ENCODE measurements around the gene NBAS.
"Not testable (repeated sequence)": the region's sequence is repeated elsewhere in the genome, so short reads cannot be mapped to it uniquely, and the experiment has no call there.

GRCh38 chr2:15499251-15499650 lies 61.9 kb downstream of the NBAS start:
- TF ChIP-seq TFAM (CRISPR knock-in tag; conservative IDR thresholded peaks at IDR 0.05); RCOR1 (IDR thresholded peaks at IDR 0.05; ENCODE audit: borderline replicate concordance in 1 of 2, low read depth in 2 of 2, low read length in 2 of 2); MAX (CRISPR knock-in tag; IDR thresholded peaks at IDR 0.05); CTCF (IDR thresholded peaks at IDR 0.05 in 2 of 3, conservative IDR thresholded peaks at IDR 0.05 in 1 of 3; ENCODE audit: insufficient read depth in 2 of 3, low read depth in 1 of 3, low read length in 3 of 3); MTA1 (IDR thresholded peaks at IDR 0.05; ENCODE audit: borderline replicate concordance); SPI1 (IDR thresholded peaks at IDR 0.05; ENCODE audit: borderline replicate concordance, low read depth, low read length); EP300 (IDR thresholded peaks at IDR 0.05; ENCODE audit: low read length): not testable (repeated sequence)

Measured in K562 (cell line).